DND-41 (cell line): Measurements from ENCODE around the gene LPCAT3.

Experiments used
- EZH2 ChIP-seq: IDR thresholded peaks from 3 replicates; pipeline ENCODE4 v1.6.1; 2012; ENCODE audit warnings: borderline replicate concordance, low read depth, mild to moderate bottlenecking, moderate library complexity, low read length, inconsistent platforms; ENCODE audit not compliant: severe bottlenecking
- TF ChIP-seq, protein P1 (sequence below): IDR thresholded peaks from 2 replicates; pipeline ENCODE4 v1.5.1; 2012; ENCODE audit warnings: borderline replicate concordance, low read length, moderate library complexity, mild to moderate bottlenecking; ENCODE audit not compliant: poor library complexity, severe bottlenecking; ENCODE audit errors: extremely low read depth

DNA sequence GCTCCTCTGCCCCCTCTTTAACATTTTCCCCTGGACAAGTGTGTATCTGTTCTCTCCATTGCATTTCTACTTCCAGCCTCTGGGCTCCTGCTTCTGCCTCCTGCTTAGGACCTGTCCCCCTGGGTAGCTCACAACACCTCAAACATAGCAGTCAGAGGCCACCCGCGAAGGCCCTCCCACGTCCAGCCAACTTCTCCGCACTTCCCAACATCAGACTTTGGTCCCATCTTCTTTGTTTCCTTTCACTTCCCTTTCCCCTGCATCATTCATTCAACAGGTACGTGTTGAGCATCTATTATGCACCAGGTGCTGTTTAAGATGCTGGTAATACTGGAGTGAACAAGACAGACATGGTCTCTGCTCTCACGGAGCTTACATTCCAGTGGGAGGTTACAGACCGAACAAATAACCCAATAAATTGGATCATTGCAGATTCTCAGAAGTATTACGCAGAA, 71.3 kb downstream of the LPCAT3 start:
- TF ChIP-seq, protein P1, sequence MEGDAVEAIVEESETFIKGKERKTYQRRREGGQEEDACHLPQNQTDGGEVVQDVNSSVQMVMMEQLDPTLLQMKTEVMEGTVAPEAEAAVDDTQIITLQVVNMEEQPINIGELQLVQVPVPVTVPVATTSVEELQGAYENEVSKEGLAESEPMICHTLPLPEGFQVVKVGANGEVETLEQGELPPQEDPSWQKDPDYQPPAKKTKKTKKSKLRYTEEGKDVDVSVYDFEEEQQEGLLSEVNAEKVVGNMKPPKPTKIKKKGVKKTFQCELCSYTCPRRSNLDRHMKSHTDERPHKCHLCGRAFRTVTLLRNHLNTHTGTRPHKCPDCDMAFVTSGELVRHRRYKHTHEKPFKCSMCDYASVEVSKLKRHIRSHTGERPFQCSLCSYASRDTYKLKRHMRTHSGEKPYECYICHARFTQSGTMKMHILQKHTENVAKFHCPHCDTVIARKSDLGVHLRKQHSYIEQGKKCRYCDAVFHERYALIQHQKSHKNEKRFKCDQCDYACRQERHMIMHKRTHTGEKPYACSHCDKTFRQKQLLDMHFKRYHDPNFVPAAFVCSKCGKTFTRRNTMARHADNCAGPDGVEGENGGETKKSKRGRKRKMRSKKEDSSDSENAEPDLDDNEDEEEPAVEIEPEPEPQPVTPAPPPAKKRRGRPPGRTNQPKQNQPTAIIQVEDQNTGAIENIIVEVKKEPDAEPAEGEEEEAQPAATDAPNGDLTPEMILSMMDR: no peak
- TF ChIP-seq EZH2: no peak
